PC-9 (cell line): ENCODE data around the gene BCL2L14.

ENCODE experiments used
- EZH2 ChIP-seq: fragments of 200-600 bp; sonication (generic); IDR thresholded peaks from 2 replicates; pipeline ENCODE4 v1.8.0; 2017; ENCODE audit warnings: antibody characterized with exemption, low read depth
- TF ChIP-seq, protein P1 (sequence below): fragments of 200-600 bp; sonication (generic); conservative IDR thresholded peaks from 2 replicates; pipeline ENCODE4 v1.6.1; 2017; ENCODE audit warnings: mixed run types, antibody characterized with exemption, mild to moderate bottlenecking, moderate library complexity

DNA sequence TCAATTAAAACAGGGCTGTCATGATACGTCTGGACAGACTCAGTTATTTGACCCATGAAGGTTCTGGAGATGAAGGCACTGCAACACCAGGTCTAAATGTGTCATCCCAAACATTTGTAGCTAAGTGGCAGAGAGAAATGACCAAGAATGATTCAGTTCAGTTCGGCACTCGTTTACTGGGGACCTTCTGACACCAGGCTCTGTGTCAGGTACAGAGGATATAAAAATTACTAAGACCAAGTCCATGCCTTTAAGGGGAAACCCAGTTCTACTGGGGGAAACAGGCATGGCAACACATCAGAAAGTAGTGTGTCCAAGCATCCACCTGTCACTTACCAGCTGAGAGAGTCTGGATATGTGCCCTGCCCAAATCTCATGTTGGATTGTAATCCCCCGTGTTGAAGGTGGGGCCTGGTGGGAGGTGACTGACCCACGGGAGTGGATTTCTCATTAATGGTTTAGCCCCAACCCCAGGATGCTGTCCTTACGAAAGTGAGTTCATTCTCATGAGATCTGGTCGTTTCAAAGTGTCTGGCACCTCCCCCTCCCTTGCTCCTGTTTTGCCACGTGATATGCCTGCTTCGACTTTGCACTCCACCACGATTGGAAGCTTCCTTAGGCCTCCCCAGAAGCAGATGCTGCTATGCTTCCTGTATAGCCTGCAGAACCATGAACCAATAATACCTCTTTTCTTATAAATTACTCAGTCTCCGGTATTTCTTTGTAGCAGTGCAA is 41.9 kb upstream of the BCL2L14 start:
- TF ChIP-seq, protein P1, sequence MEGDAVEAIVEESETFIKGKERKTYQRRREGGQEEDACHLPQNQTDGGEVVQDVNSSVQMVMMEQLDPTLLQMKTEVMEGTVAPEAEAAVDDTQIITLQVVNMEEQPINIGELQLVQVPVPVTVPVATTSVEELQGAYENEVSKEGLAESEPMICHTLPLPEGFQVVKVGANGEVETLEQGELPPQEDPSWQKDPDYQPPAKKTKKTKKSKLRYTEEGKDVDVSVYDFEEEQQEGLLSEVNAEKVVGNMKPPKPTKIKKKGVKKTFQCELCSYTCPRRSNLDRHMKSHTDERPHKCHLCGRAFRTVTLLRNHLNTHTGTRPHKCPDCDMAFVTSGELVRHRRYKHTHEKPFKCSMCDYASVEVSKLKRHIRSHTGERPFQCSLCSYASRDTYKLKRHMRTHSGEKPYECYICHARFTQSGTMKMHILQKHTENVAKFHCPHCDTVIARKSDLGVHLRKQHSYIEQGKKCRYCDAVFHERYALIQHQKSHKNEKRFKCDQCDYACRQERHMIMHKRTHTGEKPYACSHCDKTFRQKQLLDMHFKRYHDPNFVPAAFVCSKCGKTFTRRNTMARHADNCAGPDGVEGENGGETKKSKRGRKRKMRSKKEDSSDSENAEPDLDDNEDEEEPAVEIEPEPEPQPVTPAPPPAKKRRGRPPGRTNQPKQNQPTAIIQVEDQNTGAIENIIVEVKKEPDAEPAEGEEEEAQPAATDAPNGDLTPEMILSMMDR: no peak
- no peak for TF ChIP-seq EZH2
